Neural cell (in vitro differentiated cells): Measurements from ENCODE around the gene DGKB. TPM values are rescaled to one million over a fixed set of nuclear protein-coding genes. Genes with fewer than 3 reads are reported as not detected.

Experiments
- H2AFZ ChIP-seq: fragments of 200-600, 300-800 bp; sonication (generic), shearing (Covaris generic); 2 replicates; pipeline ENCODE4 v1.6.0; 2014; ENCODE audit warnings: low read depth, mild to moderate bottlenecking, antibody characterized with exemption, low read length, moderate library complexity
- H3F3A ChIP-seq: fragments of 200-600 bp; shearing (Covaris generic); 2 replicates; pipeline ENCODE4 v1.6.1; 2016; ENCODE audit warnings: mild to moderate bottlenecking, moderate library complexity, mixed read lengths, antibody characterized with exemption, low read length; ENCODE audit not compliant: insufficient read depth, poor library complexity, severe bottlenecking
- H3K27ac ChIP-seq: fragments of 200-600, 300-800 bp; sonication (generic), shearing (Covaris generic); 2 replicates; pipeline ENCODE4 v1.5.1; 2014; ENCODE audit warnings: mild to moderate bottlenecking, low read length, moderate library complexity
- H3K27me3 ChIP-seq: fragments of 300-800, 200-600 bp; sonication (generic), shearing (Covaris generic); 2 replicates; pipeline ENCODE4 v1.6.0; 2014; ENCODE audit warnings: mild to moderate bottlenecking, low read depth, low read length, moderate library complexity; ENCODE audit not compliant: insufficient read depth
- H3K36me3 ChIP-seq: fragments of 300-800, 200-600 bp; sonication (generic), shearing (Covaris generic); 2 replicates; pipeline ENCODE4 v1.5.1; 2014; ENCODE audit warnings: mild to moderate bottlenecking, antibody characterized with exemption, low read length, moderate library complexity; ENCODE audit not compliant: insufficient read depth
- H3K4me2 ChIP-seq: fragments of 300-800, 200-600 bp; sonication (generic), shearing (Covaris generic); 2 replicates; pipeline ENCODE4 v1.6.0; 2014; ENCODE audit warnings: mild to moderate bottlenecking, low read length
- H3K4me3 ChIP-seq: fragments of 300-800, 200-600 bp; sonication (generic), shearing (Covaris generic); 2 replicates; pipeline ENCODE4 v1.5.1; 2014; ENCODE audit warnings: mild to moderate bottlenecking, low read length, moderate library complexity
- H3K79me2 ChIP-seq: fragments of 200-600 bp; shearing (Covaris generic); replicated peaks from 2 replicates; pipeline ENCODE4 v1.6.0; 2014; ENCODE audit warnings: mild to moderate bottlenecking, low read length, moderate library complexity; ENCODE audit not compliant: insufficient read depth
- H3K9ac ChIP-seq: fragments of 300-800, 200-600 bp; sonication (generic), shearing (Covaris generic); 2 replicates; pipeline ENCODE4 v1.6.1; 2016; ENCODE audit warnings: mild to moderate bottlenecking, low read length, mixed read lengths
- H3K9me2 ChIP-seq: fragments of 200-600 bp; shearing (Covaris generic); 2 replicates; pipeline ENCODE4 v1.6.1; 2016; ENCODE audit warnings: mild to moderate bottlenecking, low read length, mixed read lengths; ENCODE audit not compliant: insufficient read depth
- H3K9me3 ChIP-seq: fragments of 200-600, 300-800 bp; sonication (generic), shearing (Covaris generic); 2 replicates; pipeline ENCODE4 v1.6.1; 2016; ENCODE audit warnings: mild to moderate bottlenecking, mixed run types, low read length, moderate library complexity, mixed read lengths
- H4K20me1 ChIP-seq: fragments of 200-600 bp; shearing (Covaris generic); 2 replicates; pipeline ENCODE4 v1.6.1; 2016; ENCODE audit warnings: mild to moderate bottlenecking, mixed run types; ENCODE audit not compliant: insufficient read depth
- EP300 ChIP-seq: fragments of 450-650 bp; conservative IDR thresholded peaks from 2 replicates; pipeline ENCODE4 v1.6.1; 2014; ENCODE audit warnings: antibody characterized with exemption, mild to moderate bottlenecking, moderate library complexity; ENCODE audit not compliant: poor library complexity, severe bottlenecking
- EZH2 ChIP-seq: fragments of 200-600, 300-800 bp; shearing (Covaris generic), sonication (generic); IDR thresholded peaks from 2 replicates; pipeline ENCODE4 v1.6.1; 2014; ENCODE audit warnings: antibody characterized with exemption, low read length, borderline replicate concordance, mild to moderate bottlenecking; ENCODE audit not compliant: insufficient read depth, poor library complexity, severe bottlenecking
- MXI1 ChIP-seq: fragments of 450-650 bp; conservative IDR thresholded peaks from 2 replicates; pipeline ENCODE4 v1.6.1; 2014; ENCODE audit warnings: antibody characterized with exemption, mild to moderate bottlenecking; ENCODE audit not compliant: poor library complexity, severe bottlenecking
- POLR2AphosphoS5 ChIP-seq: IDR thresholded peaks from 2 replicates; pipeline ENCODE4 v1.6.1; 2012
- RAD21 ChIP-seq: fragments of 450-650 bp; conservative IDR thresholded peaks from 2 replicates; pipeline ENCODE4 v1.6.1; 2014; ENCODE audit warnings: antibody characterized with exemption, mild to moderate bottlenecking, moderate library complexity
- SMC3 ChIP-seq: fragments of 450-650 bp; conservative IDR thresholded peaks from 2 replicates; pipeline ENCODE4 v1.6.1; 2014; ENCODE audit warnings: antibody characterized with exemption, mild to moderate bottlenecking, moderate library complexity; ENCODE audit not compliant: poor library complexity
- TAF1 ChIP-seq: IDR thresholded peaks from 2 replicates; pipeline ENCODE4 v1.6.1; 2012; ENCODE audit warnings: low read depth
- polyA plus RNA-seq: library from polyadenylated mRNA; depleted of rRNA; stranded (reverse); fragments of >200 nt; gene quantifications from 2 replicates; pipeline ENCODE4 v1.2.3, GENCODE V29; 2014
- TF ChIP-seq, protein P1 (sequence below): IDR thresholded peaks from 2 replicates; pipeline ENCODE4 v1.6.1; 2012; ENCODE audit warnings: borderline replicate concordance
- TF ChIP-seq, protein P2 (sequence below): fragments of 450-650 bp; IDR thresholded peaks from 2 replicates; pipeline ENCODE4 v1.5.1; 2014; ENCODE audit warnings: antibody characterized with exemption, mild to moderate bottlenecking, moderate library complexity; ENCODE audit not compliant: poor library complexity, severe bottlenecking

DGKB gene
- polyA plus RNA-seq, 1 donor from 2014 or later = 0.20 TPM

DNA sequence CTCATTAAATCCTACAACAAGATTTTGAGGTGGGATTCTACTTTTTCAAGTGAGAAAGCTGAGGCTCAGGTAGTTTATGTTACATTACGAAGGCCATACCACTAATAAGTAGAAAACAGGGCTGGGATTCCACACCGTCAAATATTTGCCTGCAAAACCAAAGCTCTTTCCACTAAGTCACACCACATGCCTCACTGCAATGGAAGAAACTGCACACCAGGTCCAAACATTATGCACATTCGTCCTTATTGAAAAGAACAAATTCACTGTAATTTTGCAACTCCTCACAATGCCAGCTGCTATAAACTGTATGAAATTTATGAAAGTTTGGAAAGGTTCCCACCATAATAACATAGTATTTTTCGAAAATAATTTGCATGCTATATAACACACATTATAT lies 66.5 kb downstream of the DGKB start:
- Histone ChIP-seq H4K20me1 (no peaks in the 10 kb centered on the region), H2AFZ (no peak overlapping the region), H3K36me3 (no peaks in the 10 kb centered on the region), H3F3A (peaks cover 5% of the 10 kb centered on the region), H3K9me3 (peaks cover 4% of the 10 kb centered on the region), H3K79me2 (no peaks in the 10 kb centered on the region), H3K9me2 (no peaks in the 10 kb centered on the region), H3K9ac (no peak overlapping the region), H3K4me2 (no peak overlapping the region), H3K27ac (no peak overlapping the region), H3K27me3 (no peaks in the 10 kb centered on the region), H3K4me3 (no peak overlapping the region)
- TF ChIP-seq SMC3 (no peak), MXI1 (no peak)

DNA sequence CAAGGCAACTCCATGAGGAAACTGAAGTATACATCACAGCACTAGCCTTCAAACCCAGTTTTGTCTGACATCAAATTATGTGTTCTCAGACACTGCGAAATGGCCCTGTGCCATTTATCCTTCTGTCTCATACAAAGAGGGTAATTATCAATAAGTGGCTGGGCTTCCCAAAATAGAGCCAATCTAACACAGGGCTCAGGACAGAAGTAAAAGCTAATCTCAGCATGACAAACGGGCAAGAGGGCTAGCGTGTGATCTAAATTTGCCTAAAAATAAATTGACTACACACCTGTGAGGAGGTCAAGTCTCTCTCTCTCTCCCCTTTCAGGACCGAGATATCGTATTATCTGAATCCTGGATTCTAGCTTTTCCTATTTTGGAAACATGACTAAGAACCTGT lies 67.2 kb downstream of the DGKB start:
- Histone ChIP-seq H3K27ac (no peak overlapping the region), H3K79me2 (no peaks in the 10 kb centered on the region), H3K9me3 (peaks cover 4% of the 10 kb centered on the region), H3K27me3 (no peaks in the 10 kb centered on the region), H2AFZ (no peak overlapping the region), H3K9ac (no peak overlapping the region), H3K4me2 (no peak overlapping the region), H3F3A (peaks cover 5% of the 10 kb centered on the region), H3K36me3 (no peaks in the 10 kb centered on the region), H4K20me1 (no peaks in the 10 kb centered on the region), H3K4me3 (no peak overlapping the region), H3K9me2 (no peaks in the 10 kb centered on the region)
- TF ChIP-seq SMC3 (no peak), MXI1 (no peak), POLR2AphosphoS5 (no peak), EP300 (no peak), EZH2 (no peak), TAF1 (no peak), RAD21 (no peak)
- TF ChIP-seq, protein P1, sequence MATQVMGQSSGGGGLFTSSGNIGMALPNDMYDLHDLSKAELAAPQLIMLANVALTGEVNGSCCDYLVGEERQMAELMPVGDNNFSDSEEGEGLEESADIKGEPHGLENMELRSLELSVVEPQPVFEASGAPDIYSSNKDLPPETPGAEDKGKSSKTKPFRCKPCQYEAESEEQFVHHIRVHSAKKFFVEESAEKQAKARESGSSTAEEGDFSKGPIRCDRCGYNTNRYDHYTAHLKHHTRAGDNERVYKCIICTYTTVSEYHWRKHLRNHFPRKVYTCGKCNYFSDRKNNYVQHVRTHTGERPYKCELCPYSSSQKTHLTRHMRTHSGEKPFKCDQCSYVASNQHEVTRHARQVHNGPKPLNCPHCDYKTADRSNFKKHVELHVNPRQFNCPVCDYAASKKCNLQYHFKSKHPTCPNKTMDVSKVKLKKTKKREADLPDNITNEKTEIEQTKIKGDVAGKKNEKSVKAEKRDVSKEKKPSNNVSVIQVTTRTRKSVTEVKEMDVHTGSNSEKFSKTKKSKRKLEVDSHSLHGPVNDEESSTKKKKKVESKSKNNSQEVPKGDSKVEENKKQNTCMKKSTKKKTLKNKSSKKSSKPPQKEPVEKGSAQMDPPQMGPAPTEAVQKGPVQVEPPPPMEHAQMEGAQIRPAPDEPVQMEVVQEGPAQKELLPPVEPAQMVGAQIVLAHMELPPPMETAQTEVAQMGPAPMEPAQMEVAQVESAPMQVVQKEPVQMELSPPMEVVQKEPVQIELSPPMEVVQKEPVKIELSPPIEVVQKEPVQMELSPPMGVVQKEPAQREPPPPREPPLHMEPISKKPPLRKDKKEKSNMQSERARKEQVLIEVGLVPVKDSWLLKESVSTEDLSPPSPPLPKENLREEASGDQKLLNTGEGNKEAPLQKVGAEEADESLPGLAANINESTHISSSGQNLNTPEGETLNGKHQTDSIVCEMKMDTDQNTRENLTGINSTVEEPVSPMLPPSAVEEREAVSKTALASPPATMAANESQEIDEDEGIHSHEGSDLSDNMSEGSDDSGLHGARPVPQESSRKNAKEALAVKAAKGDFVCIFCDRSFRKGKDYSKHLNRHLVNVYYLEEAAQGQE = no peak
- TF ChIP-seq, protein P2, sequence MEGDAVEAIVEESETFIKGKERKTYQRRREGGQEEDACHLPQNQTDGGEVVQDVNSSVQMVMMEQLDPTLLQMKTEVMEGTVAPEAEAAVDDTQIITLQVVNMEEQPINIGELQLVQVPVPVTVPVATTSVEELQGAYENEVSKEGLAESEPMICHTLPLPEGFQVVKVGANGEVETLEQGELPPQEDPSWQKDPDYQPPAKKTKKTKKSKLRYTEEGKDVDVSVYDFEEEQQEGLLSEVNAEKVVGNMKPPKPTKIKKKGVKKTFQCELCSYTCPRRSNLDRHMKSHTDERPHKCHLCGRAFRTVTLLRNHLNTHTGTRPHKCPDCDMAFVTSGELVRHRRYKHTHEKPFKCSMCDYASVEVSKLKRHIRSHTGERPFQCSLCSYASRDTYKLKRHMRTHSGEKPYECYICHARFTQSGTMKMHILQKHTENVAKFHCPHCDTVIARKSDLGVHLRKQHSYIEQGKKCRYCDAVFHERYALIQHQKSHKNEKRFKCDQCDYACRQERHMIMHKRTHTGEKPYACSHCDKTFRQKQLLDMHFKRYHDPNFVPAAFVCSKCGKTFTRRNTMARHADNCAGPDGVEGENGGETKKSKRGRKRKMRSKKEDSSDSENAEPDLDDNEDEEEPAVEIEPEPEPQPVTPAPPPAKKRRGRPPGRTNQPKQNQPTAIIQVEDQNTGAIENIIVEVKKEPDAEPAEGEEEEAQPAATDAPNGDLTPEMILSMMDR = no peak

DNA sequence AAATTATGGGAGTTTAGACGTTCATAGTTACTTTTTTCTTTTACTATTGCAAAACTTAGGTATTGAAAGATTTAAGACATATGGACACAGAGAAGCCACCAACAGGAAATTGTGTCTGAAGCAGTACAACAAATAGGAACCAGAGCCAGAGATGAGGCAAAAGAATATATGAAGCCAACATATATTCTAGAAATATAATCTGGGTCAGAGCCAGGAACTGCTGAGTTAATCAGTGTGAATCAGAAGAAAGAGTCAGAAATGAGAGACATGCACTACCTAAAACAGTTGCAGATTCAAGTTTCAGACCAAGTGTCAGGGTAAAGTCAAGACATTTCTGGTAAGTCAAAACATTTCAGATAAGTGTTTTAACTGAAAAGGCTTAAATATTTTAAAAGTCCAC lies 67.7 kb downstream of the DGKB start:
- Histone ChIP-seq H2AFZ (no peak overlapping the region), H3K9me3 (peaks cover 4% of the 10 kb centered on the region), H3K27ac (no peak overlapping the region), H3K9ac (no peak overlapping the region), H3F3A (peaks cover 5% of the 10 kb centered on the region), H3K36me3 (no peaks in the 10 kb centered on the region), H3K79me2 (no peaks in the 10 kb centered on the region), H3K4me2 (no peak overlapping the region), H3K4me3 (no peak overlapping the region), H4K20me1 (no peaks in the 10 kb centered on the region), H3K27me3 (no peaks in the 10 kb centered on the region), H3K9me2 (no peaks in the 10 kb centered on the region)
- TF ChIP-seq, protein P1 = no peak
- TF ChIP-seq, protein P2 = no peak
- TF ChIP-seq EZH2 (no peak), TAF1 (no peak), SMC3 (no peak), MXI1 (no peak), RAD21 (no peak), POLR2AphosphoS5 (no peak), EP300 (no peak)
